IMR-90 (cell line): ENCODE results near the gene DLL4. TPM values are rescaled to one million over a fixed set of nuclear protein-coding genes. Genes with fewer than 3 reads are reported as not detected.

Experiments used
- ATAC-seq: fragments of 200-7000 bp; cut with Tn5 transposase; 2 replicates; pipeline ENCODE4 v1.9.1; 2020; ENCODE audit warnings: low read depth, mild to moderate bottlenecking, moderate library complexity
- BruUV-seq: library from RNA; stranded (reverse); fragments of 400-500 nt; replicated peaks from 2 replicates; lab custom pipeline; 2021; lab: Mats Ljungman, UMichigan
- CTCF ChIA-PET: fragments of 300-600 bp; formaldehyde crosslinking; extraction: SDS; loops from one replicate; lab custom pipeline; 2021; ENCODE audit warnings: antibody characterized with exemption; lab: Yijun Ruan, JAX
- POLR2A ChIA-PET: fragments of 300-600 bp; sonication (Branson Sonifier 250); formaldehyde crosslinking; loops from one replicate; lab custom pipeline; 2022; ENCODE audit warnings: antibody characterized with exemption; ENCODE audit not compliant: unreplicated experiment; lab: Charles Lee
- DNase-seq: peaks from one replicate; pipeline ENCODE4 v3.0.0; 2013
- H2AFZ ChIP-seq: replicated peaks from 2 replicates; pipeline ENCODE3; 2013; ENCODE audit warnings: low read length, mild to moderate bottlenecking; ENCODE audit not compliant: poor library complexity
- H2AK5ac ChIP-seq: 2 replicates; pipeline ENCODE4 v1.6.1; 2013; ENCODE audit warnings: low read depth, low read length, inconsistent platforms
- H2AK9ac ChIP-seq: replicated peaks from 2 replicates; pipeline ENCODE3; 2013; ENCODE audit warnings: mild to moderate bottlenecking, low read depth, low read length, moderate library complexity; ENCODE audit not compliant: poor library complexity
- H2BK120ac ChIP-seq: 2 replicates; pipeline ENCODE4 v1.6.1; 2013; ENCODE audit warnings: low read depth, low read length, inconsistent platforms
- H2BK15ac ChIP-seq: 3 replicates; pipeline ENCODE4 v1.6.1; 2013; ENCODE audit warnings: low read depth, low read length, inconsistent platforms
- H2BK20ac ChIP-seq: 2 replicates; pipeline ENCODE4 v1.6.1; 2013; ENCODE audit warnings: low read depth, mild to moderate bottlenecking, inconsistent platforms, low read length, moderate library complexity
- H2BK5ac ChIP-seq: 2 replicates; pipeline ENCODE4 v1.6.1; 2013; ENCODE audit warnings: mild to moderate bottlenecking, low read depth, low read length, inconsistent platforms; ENCODE audit not compliant: poor library complexity, severe bottlenecking
- H3K14ac ChIP-seq: replicated peaks from 2 replicates; pipeline ENCODE4 v1.6.1; 2013; ENCODE audit warnings: low read depth, low read length, inconsistent platforms
- H3K18ac ChIP-seq: 2 replicates; pipeline ENCODE4 v1.6.1; 2013; ENCODE audit warnings: low read depth, low read length, control low read depth
- H3K23ac ChIP-seq: 2 replicates; pipeline ENCODE4 v1.6.1; 2013; ENCODE audit warnings: low read depth, low read length, inconsistent platforms
- H3K27ac ChIP-seq: 2 replicates; pipeline ENCODE4 v1.5.1; 2013; ENCODE audit warnings: mild to moderate bottlenecking, control low read depth, low read length; ENCODE audit not compliant: insufficient read depth
- H3K27me3 ChIP-seq: 2 replicates; pipeline ENCODE4 v1.6.1; 2013; ENCODE audit warnings: low read length; ENCODE audit not compliant: control insufficient read depth, insufficient read depth
- H3K36me3 ChIP-seq: 2 replicates; pipeline ENCODE4 v1.6.1; 2013; ENCODE audit warnings: low read length, mixed read lengths; ENCODE audit not compliant: control insufficient read depth, insufficient read depth
- H3K4ac ChIP-seq: 2 replicates; pipeline ENCODE4 v1.6.1; 2013; ENCODE audit warnings: low read depth, low read length, inconsistent platforms
- H3K4me1 ChIP-seq: 2 replicates; pipeline ENCODE4 v1.6.1; 2013; ENCODE audit warnings: low read length, mixed read lengths; ENCODE audit not compliant: control insufficient read depth, insufficient read depth
- H3K4me2 ChIP-seq: 2 replicates; pipeline ENCODE4 v1.6.1; 2013; ENCODE audit warnings: low read depth, mild to moderate bottlenecking, control low read depth, low read length, moderate library complexity
- H3K4me3 ChIP-seq: 2 replicates; pipeline ENCODE4 v1.5.1; 2013; ENCODE audit warnings: low read depth, mild to moderate bottlenecking, control low read depth, low read length, moderate library complexity; ENCODE audit not compliant: insufficient read depth
- H3K56ac ChIP-seq: 2 replicates; pipeline ENCODE4 v1.6.1; 2013; ENCODE audit warnings: low read length, inconsistent platforms; ENCODE audit not compliant: insufficient read depth; ENCODE audit errors: extremely low read depth
- H3K79me1 ChIP-seq, 2 experiments: 2 replicates each; pipeline ENCODE4 v1.6.1; 2013; ENCODE audit warnings: low read length in 2 of 2, inconsistent platforms in 1 of 2, low read depth in 1 of 2
- H3K9ac ChIP-seq: 2 replicates; pipeline ENCODE4 v1.6.1; 2013; ENCODE audit warnings: low read depth, low read length, control low read depth
- H3K9me1 ChIP-seq: 2 replicates; pipeline ENCODE4 v1.6.1; 2013; ENCODE audit warnings: low read length, inconsistent platforms; ENCODE audit not compliant: insufficient read depth
- H3K9me3 ChIP-seq: 2 replicates; pipeline ENCODE4 v1.6.1; 2013; ENCODE audit warnings: low read length; ENCODE audit not compliant: control insufficient read depth, insufficient read depth
- H4K20me1 ChIP-seq: 2 replicates; pipeline ENCODE4 v1.6.1; 2013; ENCODE audit warnings: low read length, inconsistent platforms; ENCODE audit not compliant: insufficient read depth
- H4K5ac ChIP-seq: 2 replicates; pipeline ENCODE4 v1.6.1; 2013; ENCODE audit warnings: mild to moderate bottlenecking, low read depth, low read length, control low read depth
- H4K8ac ChIP-seq, 2 experiments: 2 replicates each; pipeline ENCODE4 v1.6.1; 2013; ENCODE audit warnings: low read depth in 2 of 2, low read length in 2 of 2, control low read depth in 1 of 2, inconsistent platforms in 1 of 2
- H4K91ac ChIP-seq: 2 replicates; pipeline ENCODE4 v1.6.1; 2013; ENCODE audit warnings: low read depth, low read length, inconsistent platforms; ENCODE audit not compliant: insufficient read depth
- BHLHE40 ChIP-seq: fragments of 150-350 bp; IDR thresholded peaks from 2 replicates; pipeline ENCODE4 v1.6.1; 2016; ENCODE audit warnings: mild to moderate bottlenecking, low read depth, low read length
- CEBPB ChIP-seq: IDR thresholded peaks from 2 replicates; pipeline ENCODE4 v1.6.1; 2012; ENCODE audit warnings: low read depth, low read length, improper control_type of control experiment
- CHD1 ChIP-seq: IDR thresholded peaks from 2 replicates; pipeline ENCODE4 v1.6.1; 2012; ENCODE audit warnings: low read depth, low read length, improper control_type of control experiment
- ELK1 ChIP-seq: fragments of 150-350 bp; IDR thresholded peaks from 2 replicates; pipeline ENCODE4 v1.6.1; 2016; ENCODE audit warnings: low read depth, mild to moderate bottlenecking, low read length, moderate library complexity, borderline replicate concordance
- FOS ChIP-seq: fragments of 150-350 bp; IDR thresholded peaks from 2 replicates; pipeline ENCODE4 v1.6.1; 2016; ENCODE audit warnings: low read depth, low read length
- MAFK ChIP-seq: IDR thresholded peaks from 2 replicates; pipeline ENCODE4 v1.6.1; 2012; ENCODE audit warnings: low read depth, low read length, improper control_type of control experiment
- MAZ ChIP-seq: IDR thresholded peaks from 2 replicates; pipeline ENCODE4 v1.6.1; 2012; ENCODE audit warnings: low read depth, mild to moderate bottlenecking, low read length, improper control_type of control experiment, moderate library complexity, borderline replicate concordance
- MXI1 ChIP-seq: IDR thresholded peaks from 2 replicates; pipeline ENCODE4 v1.6.1; 2012; ENCODE audit warnings: low read depth, mild to moderate bottlenecking, low read length, moderate library complexity, borderline replicate concordance
- POLR2A ChIP-seq: IDR thresholded peaks from 2 replicates; pipeline ENCODE4 v1.6.1; 2012; ENCODE audit warnings: mild to moderate bottlenecking, low read depth, low read length
- RAD21 ChIP-seq: IDR thresholded peaks from 2 replicates; pipeline ENCODE4 v1.6.1; 2012; ENCODE audit warnings: low read length, improper control_type of control experiment
- RCOR1 ChIP-seq: IDR thresholded peaks from 2 replicates; pipeline ENCODE4 v1.6.1; 2012; ENCODE audit warnings: mild to moderate bottlenecking, low read length, improper control_type of control experiment; ENCODE audit not compliant: insufficient replicate concordance
- RFX5 ChIP-seq: IDR thresholded peaks from 2 replicates; pipeline ENCODE4 v1.8.0; 2012; ENCODE audit warnings: low read depth, mild to moderate bottlenecking, low read length, moderate library complexity
- SMC3 ChIP-seq: fragments of 150-350 bp; IDR thresholded peaks from 2 replicates; pipeline ENCODE4 v1.6.1; 2016; ENCODE audit warnings: low read depth, mild to moderate bottlenecking, antibody characterized with exemption, low read length, moderate library complexity
- WGBS, 2 experiments: methylation state at CpG; one replicate each; pipeline versions ENCODE4 v1.1.5 to v1.1.7; 2013; ENCODE audit warnings: missing lambda C conversion rate in 2 of 2; ENCODE audit not compliant: insufficient read length in 1 of 2; ENCODE audit errors: extremely low coverage in 2 of 2; 5-methylcytosine and 5-hydroxymethylcytosine counted together
- dilution Hi-C: fragments of 300-500 bp; cut with HindIII; formaldehyde crosslinking; loops from one replicate; pipeline ENCODE4 v1.14.3; 2018; ENCODE audit warnings: low sequenced_read_pairs; ENCODE audit not compliant: unreplicated experiment
- in situ Hi-C: fragments of 300-500 bp; cut with MboI; formaldehyde crosslinking; loops from 3 replicates; pipeline ENCODE4 v1.14.3; 2019; ENCODE audit warnings: low sequenced_read_pairs, inconsistent platforms, mixed read lengths
- intact Hi-C: fragments of 100-400 bp; cut with micrococcal nuclease; formaldehyde crosslinking; loops from 2 replicates; pipeline ENCODE4 v1.10.0; 2022
- polyA plus RNA-seq, 3 experiments: library from polyadenylated mRNA; depleted of rRNA; stranded (reverse); fragments of >200 nt; gene quantifications; 2 replicates each; pipeline ENCODE4 v1.2.3, GENCODE V29; 2012; ENCODE audit warnings: low replicate concordance in 1 of 3
- total RNA-seq: library from RNA; depleted of rRNA; stranded (reverse); fragments of >200 nt; gene quantifications from 2 replicates; pipeline ENCODE4 v1.2.3, GENCODE V29; 2012
- TF ChIP-seq, protein P1 (sequence below): conservative IDR thresholded peaks from 2 replicates; pipeline ENCODE4 v1.5.1; 2012; ENCODE audit warnings: mild to moderate bottlenecking, low read depth, low read length, improper control_type of control experiment

DLL4 gene
- total and polyA plus RNA-seq, 2 of the 4 experiments (the other 2 are of a cell fraction): 1.8 to 3.4 TPM

GRCh38 chr15:40891810-40892446 is 37.2 kb upstream of the DLL4 start (continued):
- no peak for TF ChIP-seq ELK1

DNA sequence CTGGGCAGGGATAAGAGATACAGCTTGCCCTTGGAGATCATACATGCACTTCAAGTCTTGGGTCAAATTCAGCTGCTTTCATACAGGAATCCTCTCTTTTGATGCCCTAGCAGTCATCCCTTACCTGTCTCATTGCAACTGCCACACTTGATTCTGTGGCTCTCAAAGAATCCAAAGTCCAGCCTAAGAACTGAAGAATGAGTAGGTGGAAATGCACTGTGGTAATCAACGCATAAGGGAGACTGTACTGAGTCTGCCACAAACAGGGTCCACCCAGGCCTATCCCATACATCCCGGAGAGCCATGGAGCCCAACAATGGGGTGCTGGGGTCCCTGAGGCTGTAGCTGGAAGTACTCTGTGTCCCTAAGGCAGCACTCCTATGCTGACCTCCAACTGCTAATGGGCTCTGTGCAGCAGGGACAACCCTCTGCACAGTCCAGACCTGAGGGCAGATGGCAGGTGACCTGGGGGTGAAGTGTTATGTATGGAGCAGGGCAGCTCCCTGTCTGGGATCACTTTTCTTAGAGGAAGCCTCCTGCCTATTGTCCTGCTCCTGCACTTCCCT is 36.6 kb upstream of the DLL4 start:
- Histone ChIP-seq H4K5ac (no peak overlapping the region), H4K8ac (no peak overlapping the region), H3K36me3 (peaks cover 6% of the 10 kb centered on the region; the same call in 1 of the 2 replicates), H3K27me3 (no peaks in the 10 kb centered on the region; the same call in 1 of the 2 replicates), H4K20me1 (peaks cover 9% of the 10 kb centered on the region; the same call in 1 of the 2 replicates), H2BK120ac (no peak overlapping the region), H3K4me2 (no peak overlapping the region), H2BK20ac (no peak overlapping the region), H2AFZ (no peak overlapping the region), H3K9me3 (no peaks in the 10 kb centered on the region), H3K18ac (no peak overlapping the region), H3K56ac (no peak overlapping the region), H3K9ac (no peak overlapping the region), H3K4ac (no peak overlapping the region), H4K91ac (no peak overlapping the region), H2AK5ac (no peak overlapping the region), H2AK9ac (no peak overlapping the region), H3K14ac (no peak overlapping the region), H2BK5ac (no peak overlapping the region), H3K79me1 (peaks cover 14 to 20% of the 10 kb centered on the region in 2 experiments; a peak in 3 of 4 replicates), H3K9me1 (0 out of 2 replicates have a peak, but pooled peaks cover 3% of the 10 kb centered on the region), H2BK15ac (no peak overlapping the region), H3K23ac (no peak overlapping the region), H3K27ac (no peak overlapping the region), H3K4me3 (no peak overlapping the region), H3K4me1 (peaks cover 9% of the 10 kb centered on the region; the same call in 1 of the 2 replicates)
- CTCF ChIA-PET: interaction anchor here (0.5 to 4.3 kb wide), 12 partner anchors 11 to 146 kb away, joined by 3 to 35 read pairs (median 3); no protein-coding TSS in a partner anchor
- DNase-seq (no peak), ATAC-seq (no peak)
- no CpG with 5 or more reads among the region's 2 CpGs for WGBS, 2 experiments
- in situ Hi-C loops: loop anchor here (5.0 kb wide), 1 partner anchor 35 kb away; no protein-coding TSS in a partner anchor
- dilution Hi-C loops: no loop called here
- POLR2A ChIA-PET: no interaction called here
- no TSS peak for BruUV-seq
- intact Hi-C loops: loop anchor here (5.0 kb wide), 2 partner anchors 215 to 370 kb away; no protein-coding TSS in a partner anchor
- TF ChIP-seq, protein P1, sequence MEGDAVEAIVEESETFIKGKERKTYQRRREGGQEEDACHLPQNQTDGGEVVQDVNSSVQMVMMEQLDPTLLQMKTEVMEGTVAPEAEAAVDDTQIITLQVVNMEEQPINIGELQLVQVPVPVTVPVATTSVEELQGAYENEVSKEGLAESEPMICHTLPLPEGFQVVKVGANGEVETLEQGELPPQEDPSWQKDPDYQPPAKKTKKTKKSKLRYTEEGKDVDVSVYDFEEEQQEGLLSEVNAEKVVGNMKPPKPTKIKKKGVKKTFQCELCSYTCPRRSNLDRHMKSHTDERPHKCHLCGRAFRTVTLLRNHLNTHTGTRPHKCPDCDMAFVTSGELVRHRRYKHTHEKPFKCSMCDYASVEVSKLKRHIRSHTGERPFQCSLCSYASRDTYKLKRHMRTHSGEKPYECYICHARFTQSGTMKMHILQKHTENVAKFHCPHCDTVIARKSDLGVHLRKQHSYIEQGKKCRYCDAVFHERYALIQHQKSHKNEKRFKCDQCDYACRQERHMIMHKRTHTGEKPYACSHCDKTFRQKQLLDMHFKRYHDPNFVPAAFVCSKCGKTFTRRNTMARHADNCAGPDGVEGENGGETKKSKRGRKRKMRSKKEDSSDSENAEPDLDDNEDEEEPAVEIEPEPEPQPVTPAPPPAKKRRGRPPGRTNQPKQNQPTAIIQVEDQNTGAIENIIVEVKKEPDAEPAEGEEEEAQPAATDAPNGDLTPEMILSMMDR: no peak
- no peak for TF ChIP-seq CEBPB
- TF ChIP-seq RCOR1: no peak
- no peak for TF ChIP-seq MAFK
- TF ChIP-seq POLR2A: no peak
- TF ChIP-seq FOS: no peak
- no peak for TF ChIP-seq MAZ
- TF ChIP-seq RFX5: no peak
- TF ChIP-seq BHLHE40: no peak
- TF ChIP-seq RAD21: no peak
- TF ChIP-seq MXI1: no peak
- no peak for TF ChIP-seq SMC3
- no peak for TF ChIP-seq CHD1
